SK-N-SH (cell line): ENCODE data around the gene CDY1. TPM values are rescaled to one million over a fixed set of nuclear protein-coding genes. Genes with fewer than 3 reads are reported as not detected.
"Not testable (repeated sequence)": the region's sequence is repeated elsewhere in the genome, so short reads cannot be mapped to it uniquely, and the experiment has no call there.

Experiments used
- CTCF ChIA-PET: fragments of 300-600, 350-600 bp; formaldehyde crosslinking; extraction: SDS; loops from one replicate; lab custom pipeline; 2021; lab: Yijun Ruan, JAX
- POLR2A ChIA-PET: fragments of 350-600 bp; sonication (Branson Sonifier 250); formaldehyde crosslinking; extraction: SDS; loops from one replicate; lab custom pipeline; 2020; ENCODE audit warnings: antibody characterized with exemption, inconsistent platforms; lab: Yijun Ruan, JAX
- DNase-seq: peaks from one replicate; pipeline ENCODE4 v3.0.0; 2012
- H2AFZ ChIP-seq: fragments of 200-600 bp; sonication (generic); 2 replicates; pipeline ENCODE4 v1.8.1; 2016; ENCODE audit warnings: antibody characterized with exemption, mild to moderate bottlenecking, low read depth
- H3F3A ChIP-seq: fragments of 200-600 bp; sonication (generic); replicated peaks from 2 replicates; pipeline ENCODE3; 2016; ENCODE audit warnings: antibody characterized with exemption, mild to moderate bottlenecking; ENCODE audit not compliant: insufficient read depth
- H3K27ac ChIP-seq, 2 experiments: fragments of 200-500 bp in 1 of 2; fragments of 200-600 bp in 1 of 2; sonication (Bioruptor generic) in 1 of 2; sonication (generic), shearing (Covaris generic) in 1 of 2; 2 replicates each; pipeline versions ENCODE4 v1.5.1 to v1.6.1; 2014 to 2016; ENCODE audit warnings: low read depth in 2 of 2, inconsistent platforms in 1 of 2, low read length in 1 of 2, mild to moderate bottlenecking in 1 of 2, mixed read lengths in 1 of 2
- H3K27me3 ChIP-seq: fragments of 200-600 bp; sonication (generic), shearing (Covaris generic); 2 replicates; pipeline ENCODE4 v1.6.1; 2016; ENCODE audit warnings: mixed run types; ENCODE audit not compliant: insufficient read depth
- H3K36me3 ChIP-seq, 2 experiments: fragments of 200-500 bp in 1 of 2; fragments of 200-600 bp in 1 of 2; sonication (Bioruptor generic) in 1 of 2; sonication (generic) in 1 of 2; replicated peaks in 1 of 2; 2 replicates each; pipeline versions ENCODE3 to v1.5.1; 2014 to 2016; ENCODE audit warnings: low read length in 1 of 2, mild to moderate bottlenecking in 1 of 2; ENCODE audit not compliant: insufficient read depth in 2 of 2, control insufficient read depth in 1 of 2
- H3K4me1 ChIP-seq, 2 experiments: fragments of 200-500 bp in 1 of 2; fragments of 200-600 bp in 1 of 2; sonication (Bioruptor generic) in 1 of 2; sonication (generic), shearing (Covaris generic) in 1 of 2; 2 replicates each; pipeline versions ENCODE4 v1.5.1 to v1.6.1; 2014 to 2016; ENCODE audit warnings: low read depth in 1 of 2, low read length in 1 of 2, mixed run types in 1 of 2; ENCODE audit not compliant: insufficient read depth in 2 of 2, control insufficient read depth in 1 of 2
- H3K4me2 ChIP-seq: fragments of 200-600 bp; sonication (generic), shearing (Covaris generic); 2 replicates; pipeline ENCODE4 v1.6.1; 2017; ENCODE audit warnings: mixed run types
- H3K4me3 ChIP-seq, 2 experiments: fragments of 200-500 bp in 1 of 2; fragments of 200-600 bp in 1 of 2; sonication (Bioruptor generic) in 1 of 2; sonication (generic), shearing (Covaris generic) in 1 of 2; 2 replicates each; pipeline versions ENCODE4 v1.5.1 to v1.8.1; 2014 to 2016; ENCODE audit warnings: low read depth in 2 of 2, inconsistent platforms in 1 of 2, low read length in 1 of 2, mild to moderate bottlenecking in 1 of 2, mixed read lengths in 1 of 2, moderate library complexity in 1 of 2
- H3K79me2 ChIP-seq: fragments of 200-600 bp; sonication (generic); 2 replicates; pipeline ENCODE4 v1.8.1; 2017; ENCODE audit warnings: mild to moderate bottlenecking; ENCODE audit not compliant: insufficient read depth
- H3K9ac ChIP-seq: fragments of 200-600 bp; sonication (generic); 2 replicates; pipeline ENCODE4 v1.6.1; 2017; ENCODE audit warnings: mixed run types
- H3K9me2 ChIP-seq: fragments of 200-600 bp; sonication (generic); 2 replicates; pipeline ENCODE4 v1.6.1; 2017; ENCODE audit warnings: mixed run types
- H3K9me3 ChIP-seq: fragments of 200-600 bp; sonication (generic); 2 replicates; pipeline ENCODE4 v1.6.1; 2017; ENCODE audit warnings: mixed run types, mild to moderate bottlenecking, moderate library complexity
- H4K20me1 ChIP-seq: fragments of 200-600 bp; sonication (generic); 2 replicates; pipeline ENCODE4 v1.6.1; 2017; ENCODE audit warnings: mild to moderate bottlenecking, mixed run types; ENCODE audit not compliant: insufficient read depth
- WGBS: methylation state at CpG from one replicate; pipeline ENCODE4 v1.1.6; 2017; ENCODE audit warnings: low lambda C conversion rate; 5-methylcytosine and 5-hydroxymethylcytosine counted together
- polyA plus RNA-seq, 3 experiments: library from polyadenylated mRNA; depleted of rRNA; stranded (reverse); fragments of >200 nt; gene quantifications; 2 replicates each; pipeline ENCODE4 v1.2.3, GENCODE V29; 2012

The CDY1 gene
- polyA plus RNA-seq (2012; rRNA removed), result not detected in 2 replicates
- not detected in 2 replicates for polyA plus RNA-seq (2012; cell fraction: cytosol; rRNA removed)
- polyA plus RNA-seq (2012; cell fraction: nucleus; rRNA removed), result not detected in 2 replicates

- DNase-seq, CTCF ChIA-PET, H3K9me3 ChIP-seq, H3K27me3 ChIP-seq, H3K4me3 ChIP-seq, H3F3A ChIP-seq, H4K20me1 ChIP-seq, H3K9ac ChIP-seq, H3K4me1 ChIP-seq, H3K4me2 ChIP-seq, H3K9me2 ChIP-seq, H3K79me2 ChIP-seq, POLR2A ChIA-PET, H3K36me3 ChIP-seq, H2AFZ ChIP-seq, H3K27ac ChIP-seq: not testable (repeated sequence)
- no CpG with 5 or more reads among the region's 2 CpGs for WGBS
Measured at GRCh38 chrY:25621817-25622216, at the start of gene CDY1. Gene CDY1, plus strand, starts transcription at chrY:25622117. Its CDS starts 326 bp downstream, at chrY:25622443.

- H4K20me1 ChIP-seq, H3F3A ChIP-seq, DNase-seq, H3K27me3 ChIP-seq, H3K79me2 ChIP-seq, H3K9ac ChIP-seq, H2AFZ ChIP-seq, H3K9me3 ChIP-seq, H3K36me3 ChIP-seq, H3K9me2 ChIP-seq, POLR2A ChIA-PET, H3K4me1 ChIP-seq, H3K27ac ChIP-seq, CTCF ChIA-PET, H3K4me2 ChIP-seq, H3K4me3 ChIP-seq: not testable (repeated sequence)
- whole genome bisulfite sequencing, result no CpG with 5 or more reads among the region's 2 CpGs
Measured at GRCh38 chrY:25593336-25593735, 28.6 kb upstream of the CDY1 start.

- DNase-seq, H3K4me1 ChIP-seq, H3K9ac ChIP-seq, H3K9me2 ChIP-seq, H3K27me3 ChIP-seq, H3K79me2 ChIP-seq, H3K4me2 ChIP-seq, CTCF ChIA-PET, H2AFZ ChIP-seq, H3F3A ChIP-seq, POLR2A ChIA-PET, H3K9me3 ChIP-seq, H3K36me3 ChIP-seq, H3K27ac ChIP-seq, H3K4me3 ChIP-seq, H4K20me1 ChIP-seq: not testable (repeated sequence)
Measured at GRCh38 chrY:25620209-25620608, 1.7 kb upstream of the CDY1 start.

DNA sequence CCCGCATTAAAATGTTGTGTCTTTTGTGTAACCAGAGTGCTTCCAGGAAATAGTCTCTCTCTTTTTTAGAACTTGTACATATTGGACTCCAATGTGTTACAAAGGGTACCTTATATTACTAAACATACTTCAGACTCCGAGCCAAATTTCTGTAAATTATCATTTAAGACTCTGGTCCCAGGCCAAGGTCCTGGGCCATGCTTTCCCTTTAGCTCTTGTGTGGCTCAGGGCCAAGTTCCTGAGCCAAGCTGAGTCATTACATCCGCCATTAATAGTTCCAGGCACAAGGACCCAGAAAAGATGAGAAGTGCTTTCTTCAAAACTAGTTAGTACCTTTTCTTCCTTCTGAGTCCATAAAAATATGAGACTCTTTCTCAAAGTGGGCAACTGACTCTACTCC, 4.6 kb downstream of the CDY1 start:
- H3K27ac ChIP-seq, H2AFZ ChIP-seq, H3K4me3 ChIP-seq, POLR2A ChIA-PET, H4K20me1 ChIP-seq, H3K9me2 ChIP-seq, H3K27me3 ChIP-seq, H3K36me3 ChIP-seq, H3K79me2 ChIP-seq, H3K9ac ChIP-seq, H3K4me2 ChIP-seq, H3K9me3 ChIP-seq, CTCF ChIA-PET, H3K4me1 ChIP-seq, DNase-seq, H3F3A ChIP-seq: not testable (repeated sequence)
- WGBS, result no CpG with 5 or more reads among the region's 3 CpGs

- CTCF ChIA-PET, H3K36me3 ChIP-seq, H3K9me3 ChIP-seq: not testable (repeated sequence)
Measured at GRCh38 chrY:25630383-25631112, 8.6 kb downstream of the CDY1 start.

DNA sequence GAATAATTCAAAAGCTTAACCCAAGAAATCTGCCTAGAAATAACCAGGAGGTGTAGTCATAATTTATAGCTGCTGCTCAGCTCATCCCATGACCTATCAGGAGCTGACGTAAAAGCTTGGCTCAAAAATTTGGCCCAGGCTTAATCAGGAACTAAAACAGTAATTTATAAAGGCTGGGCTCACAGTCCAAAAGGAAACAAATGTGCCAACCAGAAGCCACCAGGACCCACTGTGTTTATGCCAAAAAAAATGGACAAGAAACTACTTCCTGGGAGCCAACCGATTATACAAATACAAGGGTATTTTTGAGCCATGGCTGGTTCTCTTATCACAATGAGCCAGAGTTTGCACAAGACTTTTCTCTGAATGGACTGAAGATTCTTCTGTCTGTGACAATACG, 17.9 kb downstream of the CDY1 start:
- CTCF ChIA-PET, POLR2A ChIA-PET: not testable (repeated sequence)

More at GRCh38 chrY:25630383-25631112, 8.6 kb downstream of the CDY1 start:
- H3K27me3 ChIP-seq, H3K9me2 ChIP-seq, H4K20me1 ChIP-seq, DNase-seq, H3K4me3 ChIP-seq, H3K4me1 ChIP-seq, H3K9ac ChIP-seq, H3F3A ChIP-seq, H3K4me2 ChIP-seq, H3K27ac ChIP-seq, POLR2A ChIA-PET, H2AFZ ChIP-seq, H3K79me2 ChIP-seq: not testable (repeated sequence)
- WGBS, result no CpG with 5 or more reads among the region's 4 CpGs

More for the DNA sequence above, 17.9 kb downstream of the CDY1 start:
- not testable (repeated sequence) for H3K79me2 ChIP-seq, H3K36me3 ChIP-seq, H3K27ac ChIP-seq, H3K9me3 ChIP-seq, DNase-seq, H4K20me1 ChIP-seq, H3K9me2 ChIP-seq, H3K27me3 ChIP-seq, H2AFZ ChIP-seq, H3K4me3 ChIP-seq, H3K4me2 ChIP-seq, H3K4me1 ChIP-seq, H3F3A ChIP-seq, H3K9ac ChIP-seq
- WGBS, result no CpG with 5 or more reads among the region's 3 CpGs
